MM.1S (cell line): ENCODE measurements around the gene NRG2.
A peak's percentile ranks its signal among the peaks of the same experiment; 100 is the strongest.

Experiments
- DNase-seq: peaks from one replicate; pipeline ENCODE4 v3.0.0-alpha.2; 2015
- H2AFZ ChIP-seq: fragments of 300-600 bp; sonication (generic); 2 replicates; pipeline ENCODE4 v1.6.0; 2016; ENCODE audit warnings: antibody characterized with exemption, low read length
- H3F3A ChIP-seq: fragments of 300-600 bp; sonication (generic); 2 replicates; pipeline ENCODE4 v1.6.1; 2016; ENCODE audit warnings: mild to moderate bottlenecking, antibody characterized with exemption, low read length, moderate library complexity, mixed read lengths; ENCODE audit not compliant: insufficient read depth
- H3K27ac ChIP-seq: fragments of 300-600 bp; sonication (generic); 2 replicates; pipeline ENCODE4 v1.5.1; 2016; ENCODE audit warnings: mild to moderate bottlenecking, low read length
- H3K27me3 ChIP-seq: fragments of 300-600 bp; sonication (generic); replicated peaks from 2 replicates; pipeline ENCODE4 v1.6.0; 2016; ENCODE audit warnings: low read length; ENCODE audit not compliant: insufficient read depth
- H3K36me3 ChIP-seq: fragments of 300-600 bp; sonication (generic); replicated peaks from 2 replicates; pipeline ENCODE4 v1.6.1; 2016; ENCODE audit warnings: mild to moderate bottlenecking, low read length, mixed read lengths; ENCODE audit not compliant: insufficient read depth
- H3K4me1 ChIP-seq: fragments of 300-600 bp; sonication (generic); 2 replicates; pipeline ENCODE4 v1.6.1; 2016; ENCODE audit warnings: low read length, mixed read lengths
- H3K4me2 ChIP-seq: fragments of 300-600 bp; sonication (generic); 2 replicates; pipeline ENCODE4 v1.6.0; 2016; ENCODE audit warnings: low read depth, low read length
- H3K4me3 ChIP-seq: fragments of 300-600 bp; sonication (generic); 2 replicates; pipeline ENCODE4 v1.5.1; 2016; ENCODE audit warnings: low read length, mixed read lengths
- H3K79me2 ChIP-seq: fragments of 300-600 bp; sonication (generic); 2 replicates; pipeline ENCODE4 v1.6.1; 2016; ENCODE audit warnings: mixed run types, low read length, mixed read lengths
- H3K9ac ChIP-seq: fragments of 300-600 bp; sonication (generic); 2 replicates; pipeline ENCODE4 v1.6.1; 2016; ENCODE audit warnings: low read length, mixed read lengths
- H3K9me2 ChIP-seq: fragments of 300-600 bp; sonication (generic); replicated peaks from 2 replicates; pipeline ENCODE4 v1.6.1; 2016; ENCODE audit warnings: mild to moderate bottlenecking, low read length, mixed read lengths; ENCODE audit not compliant: insufficient read depth
- H3K9me3 ChIP-seq: fragments of 300-600 bp; sonication (generic); replicated peaks from 2 replicates; pipeline ENCODE4 v1.6.1; 2016; ENCODE audit warnings: mild to moderate bottlenecking, low read length, mixed read lengths; ENCODE audit not compliant: insufficient read depth
- H4K20me1 ChIP-seq: fragments of 300-600 bp; sonication (generic); 2 replicates; pipeline ENCODE4 v1.6.1; 2016; ENCODE audit warnings: mild to moderate bottlenecking, low read length, moderate library complexity, mixed read lengths; ENCODE audit not compliant: insufficient read depth
- EZH2 ChIP-seq: fragments of 300-600 bp; sonication (generic); optimal IDR thresholded peaks from 2 replicates; pipeline ENCODE3; 2017; ENCODE audit warnings: low read depth, mild to moderate bottlenecking, antibody characterized with exemption, low read length, mixed read lengths
- EZH2phosphoT487 ChIP-seq: fragments of 300-600 bp; sonication (generic); IDR thresholded peaks from 2 replicates; pipeline ENCODE4 v1.6.1; 2018; ENCODE audit warnings: antibody characterized with exemption, low read length
- TF ChIP-seq, protein P1 (sequence below): fragments of 300-600 bp; sonication (generic); IDR thresholded peaks from 2 replicates; pipeline ENCODE4 v1.5.1; 2016; ENCODE audit warnings: antibody characterized with exemption, low read length, mixed read lengths

The NRG2 gene

DNA sequence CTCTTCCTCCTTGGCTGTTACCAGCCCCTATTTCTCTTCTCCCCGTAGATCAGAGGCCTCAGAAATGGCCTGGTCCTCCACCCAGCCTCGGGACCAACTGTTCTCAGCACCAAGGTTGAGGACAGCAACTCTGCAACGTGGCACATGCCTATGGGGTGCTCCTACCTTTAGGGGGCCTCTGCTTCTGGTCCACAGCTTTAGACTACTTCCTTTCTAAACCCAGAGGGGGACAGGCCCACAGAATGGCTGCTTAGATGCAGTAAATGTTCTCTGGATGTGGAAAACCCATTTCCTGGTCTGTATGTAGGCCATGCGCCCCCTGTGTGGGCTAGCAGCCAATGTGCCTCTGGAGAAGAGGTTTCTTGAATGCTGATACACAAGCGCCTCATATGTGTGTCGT lies 68.4 kb downstream of the NRG2 start:
- Histone ChIP-seq H4K20me1 (no peaks in the 10 kb centered on the region), H3K4me2 (no peak overlapping the region), H3K27me3 (no peaks in the 10 kb centered on the region), H3K27ac (no peak overlapping the region), H3K4me3 (no peak overlapping the region), H3K9me3 (no peaks in the 10 kb centered on the region), H3K36me3 (no peaks in the 10 kb centered on the region), H3K79me2 (no peaks in the 10 kb centered on the region), H3K9ac (no peak overlapping the region), H3F3A (no peaks in the 10 kb centered on the region), H3K9me2 (no peaks in the 10 kb centered on the region), H3K4me1 (no peaks in the 10 kb centered on the region), H2AFZ (no peak overlapping the region)
- DNase-seq, result no peak
- TF ChIP-seq EZH2phosphoT487, result no peak
- TF ChIP-seq, protein P1, sequence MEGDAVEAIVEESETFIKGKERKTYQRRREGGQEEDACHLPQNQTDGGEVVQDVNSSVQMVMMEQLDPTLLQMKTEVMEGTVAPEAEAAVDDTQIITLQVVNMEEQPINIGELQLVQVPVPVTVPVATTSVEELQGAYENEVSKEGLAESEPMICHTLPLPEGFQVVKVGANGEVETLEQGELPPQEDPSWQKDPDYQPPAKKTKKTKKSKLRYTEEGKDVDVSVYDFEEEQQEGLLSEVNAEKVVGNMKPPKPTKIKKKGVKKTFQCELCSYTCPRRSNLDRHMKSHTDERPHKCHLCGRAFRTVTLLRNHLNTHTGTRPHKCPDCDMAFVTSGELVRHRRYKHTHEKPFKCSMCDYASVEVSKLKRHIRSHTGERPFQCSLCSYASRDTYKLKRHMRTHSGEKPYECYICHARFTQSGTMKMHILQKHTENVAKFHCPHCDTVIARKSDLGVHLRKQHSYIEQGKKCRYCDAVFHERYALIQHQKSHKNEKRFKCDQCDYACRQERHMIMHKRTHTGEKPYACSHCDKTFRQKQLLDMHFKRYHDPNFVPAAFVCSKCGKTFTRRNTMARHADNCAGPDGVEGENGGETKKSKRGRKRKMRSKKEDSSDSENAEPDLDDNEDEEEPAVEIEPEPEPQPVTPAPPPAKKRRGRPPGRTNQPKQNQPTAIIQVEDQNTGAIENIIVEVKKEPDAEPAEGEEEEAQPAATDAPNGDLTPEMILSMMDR, result 0 out of 2 replicates have a peak, but pooled peaks have one; percentile 4

DNA sequence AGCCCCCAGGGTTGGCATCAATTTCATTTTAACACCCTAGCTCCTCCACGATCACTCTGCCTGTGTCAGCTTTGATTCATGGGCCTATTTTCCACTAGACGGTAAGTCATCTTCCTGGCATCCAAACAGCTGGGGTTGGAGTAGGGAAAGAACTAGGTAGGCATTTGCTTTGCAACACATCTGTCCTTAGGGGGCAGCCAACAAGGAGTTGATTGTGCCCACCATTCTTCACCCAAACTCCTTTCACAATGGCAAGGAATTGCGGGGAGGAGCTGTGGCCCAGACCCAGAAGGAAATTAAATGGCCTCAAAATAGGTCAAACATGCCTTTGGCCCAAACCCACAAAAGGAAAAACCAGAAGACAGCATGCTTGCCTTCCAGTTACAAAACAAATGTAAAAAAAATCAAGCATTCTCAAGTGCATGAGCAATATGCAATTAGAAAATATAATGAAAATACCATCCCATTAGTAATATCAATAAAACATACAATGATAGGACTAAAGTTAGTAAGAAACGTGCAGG lies 71.8 kb downstream of the NRG2 start:
- no peaks in the 10 kb centered on the region for H3F3A ChIP-seq
- no peaks in the 10 kb centered on the region for H3K4me1 ChIP-seq
- DNase-seq, result no peak
- TF ChIP-seq EZH2, result no peak
- no peak for TF ChIP-seq EZH2phosphoT487
- TF ChIP-seq, protein P1, result no peak
- no peak overlapping the region for H3K4me3 ChIP-seq
- no peaks in the 10 kb centered on the region for H4K20me1 ChIP-seq
- H3K9me2 ChIP-seq, result no peaks in the 10 kb centered on the region
- H3K36me3 ChIP-seq, result no peaks in the 10 kb centered on the region
- no peak overlapping the region for H3K9ac ChIP-seq
- no peak overlapping the region for H3K27ac ChIP-seq
- no peaks in the 10 kb centered on the region for H3K79me2 ChIP-seq
- H3K9me3 ChIP-seq, result no peaks in the 10 kb centered on the region
- no peak overlapping the region for H3K4me2 ChIP-seq
- no peaks in the 10 kb centered on the region for H3K27me3 ChIP-seq
- no peak overlapping the region for H2AFZ ChIP-seq

DNA sequence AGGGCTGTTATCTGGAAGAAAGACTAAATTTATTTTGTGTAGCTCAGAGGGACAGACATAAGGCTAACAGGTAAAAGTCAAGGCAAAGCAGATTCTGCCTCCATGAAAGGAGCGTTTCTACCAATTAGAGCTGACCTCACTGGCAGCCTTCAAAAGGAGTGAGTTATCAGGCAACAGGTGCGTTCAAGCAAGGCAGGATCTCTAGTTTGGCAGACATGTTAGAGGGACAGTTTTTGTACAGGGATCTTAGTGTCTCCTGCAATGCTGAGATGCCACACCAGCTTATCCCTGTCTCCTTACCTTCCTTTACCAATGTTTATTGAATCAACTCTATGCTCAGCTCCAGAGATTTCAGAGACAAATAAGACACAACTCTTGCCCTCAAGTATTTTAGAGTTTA lies 73.8 kb downstream of the NRG2 start:
- no peak overlapping the region for H3K4me3 ChIP-seq
- H3K9me3 ChIP-seq, result no peaks in the 10 kb centered on the region
- no peaks in the 10 kb centered on the region for H3K79me2 ChIP-seq
- no peak for DNase-seq
- no peak overlapping the region for H3K9ac ChIP-seq
- H3K27ac ChIP-seq, result no peak overlapping the region
- no peaks in the 10 kb centered on the region for H3K4me1 ChIP-seq
- H3F3A ChIP-seq, result no peaks in the 10 kb centered on the region
- H3K4me2 ChIP-seq, result no peak overlapping the region
- TF ChIP-seq EZH2phosphoT487 (no peak), EZH2 (no peak)
- TF ChIP-seq, protein P1, result no peak
- H4K20me1 ChIP-seq, result no peaks in the 10 kb centered on the region
- H3K27me3 ChIP-seq, result no peaks in the 10 kb centered on the region
- H2AFZ ChIP-seq, result no peak overlapping the region
- no peaks in the 10 kb centered on the region for H3K36me3 ChIP-seq
- H3K9me2 ChIP-seq, result no peaks in the 10 kb centered on the region
